GM10847 (cell line): ENCODE results near the gene RBM19.

ENCODE experiments used
- POLR2A ChIP-seq: IDR thresholded peaks from 2 replicates; pipeline ENCODE4 v1.6.1; 2011; ENCODE audit not compliant: insufficient read length; ENCODE audit errors: extremely low read depth

The RBM19 gene

DNA sequence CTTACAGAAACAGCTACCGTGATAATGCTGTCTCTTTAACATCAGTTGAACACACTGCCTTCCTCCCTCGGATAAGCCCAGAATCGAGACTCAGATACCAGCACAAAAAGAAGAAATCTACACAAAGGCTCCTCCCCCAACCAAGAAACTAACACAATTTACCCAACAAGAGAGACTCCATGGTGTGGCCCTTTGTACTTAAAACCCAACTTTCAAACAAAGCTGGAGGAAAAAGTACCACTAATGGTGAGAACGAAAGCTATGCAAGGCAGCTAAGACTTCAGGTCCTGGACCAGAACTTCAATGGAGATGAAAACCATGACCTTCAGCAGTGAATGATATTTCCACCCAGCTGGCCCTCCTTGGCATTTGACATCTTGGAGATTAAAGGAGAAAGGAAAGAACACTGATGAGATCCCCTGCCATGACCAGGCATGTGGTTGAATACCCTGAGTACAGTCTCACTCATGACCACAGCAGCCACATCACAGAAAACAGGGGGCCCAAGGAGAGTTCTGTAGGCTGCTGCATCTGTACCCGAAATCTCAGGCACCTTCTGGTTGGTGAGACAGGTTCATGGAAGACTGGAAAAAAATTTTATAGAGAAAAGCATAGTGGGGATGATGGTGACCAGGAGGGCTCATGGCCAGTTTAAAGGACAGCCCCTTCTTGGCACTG lies 36.7 kb downstream of the RBM19 start:
- no peak for TF ChIP-seq POLR2A

DNA sequence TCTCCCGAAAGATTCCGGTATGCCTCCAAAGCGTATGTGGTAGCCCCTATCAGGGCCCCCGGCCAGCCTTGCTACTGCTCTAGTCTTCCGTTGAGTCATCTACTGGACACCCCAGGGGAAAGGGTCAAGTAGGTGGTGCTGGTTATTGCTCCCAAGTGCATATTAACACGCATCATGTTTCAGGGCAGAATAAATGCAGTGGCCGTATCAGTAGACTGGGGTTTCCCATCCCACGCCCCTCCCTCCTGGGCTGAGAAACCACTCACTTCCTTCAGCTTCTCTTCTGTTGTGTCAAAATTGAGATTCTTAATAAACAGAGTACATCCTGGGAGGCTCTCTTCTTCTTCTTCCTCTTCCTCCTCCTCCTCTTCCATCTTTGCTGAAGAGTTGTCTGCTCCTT lies 39.3 kb downstream of the RBM19 start:
- no peak for TF ChIP-seq POLR2A

DNA sequence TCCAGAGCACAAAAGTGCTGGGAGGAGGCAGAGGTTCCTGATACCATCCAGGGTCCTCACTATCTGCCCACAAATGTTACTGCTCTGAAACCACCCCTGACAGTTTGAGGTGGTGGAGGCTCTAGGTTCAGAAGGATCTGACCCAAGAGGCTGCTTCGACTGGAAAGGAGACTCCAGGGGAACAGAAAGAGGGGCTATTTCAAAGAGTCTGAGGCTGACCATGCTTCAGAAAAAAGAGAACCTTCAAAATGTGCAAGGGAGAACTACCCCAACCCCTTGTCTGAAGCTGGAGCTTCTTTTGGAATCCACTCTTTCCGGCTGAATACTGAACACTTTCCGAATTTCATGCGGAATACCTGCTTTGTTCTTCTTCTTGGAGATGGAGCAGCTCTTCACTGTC lies 41.8 kb downstream of the RBM19 start:
- no peak for TF ChIP-seq POLR2A

DNA sequence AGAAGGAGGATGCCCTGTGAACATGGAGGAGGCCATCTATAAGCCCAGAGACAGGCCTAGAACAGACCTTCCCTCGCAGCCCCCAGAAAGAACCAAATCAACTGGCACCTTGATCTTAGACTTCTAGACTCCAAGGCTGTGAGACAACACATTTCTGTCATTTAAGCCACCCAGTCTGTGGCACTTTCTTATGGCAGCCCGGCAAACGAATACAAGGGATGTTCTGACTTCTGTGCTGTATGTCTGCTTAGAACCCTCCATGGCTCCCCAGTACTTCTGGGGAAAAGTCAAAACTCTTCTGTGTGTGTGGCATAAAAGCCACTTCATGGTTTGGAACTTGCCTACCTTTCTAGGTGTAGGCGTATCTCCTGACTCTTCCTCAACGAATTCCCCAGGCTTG lies 42.9 kb downstream of the RBM19 start:
- TF ChIP-seq POLR2A: no peak

DNA sequence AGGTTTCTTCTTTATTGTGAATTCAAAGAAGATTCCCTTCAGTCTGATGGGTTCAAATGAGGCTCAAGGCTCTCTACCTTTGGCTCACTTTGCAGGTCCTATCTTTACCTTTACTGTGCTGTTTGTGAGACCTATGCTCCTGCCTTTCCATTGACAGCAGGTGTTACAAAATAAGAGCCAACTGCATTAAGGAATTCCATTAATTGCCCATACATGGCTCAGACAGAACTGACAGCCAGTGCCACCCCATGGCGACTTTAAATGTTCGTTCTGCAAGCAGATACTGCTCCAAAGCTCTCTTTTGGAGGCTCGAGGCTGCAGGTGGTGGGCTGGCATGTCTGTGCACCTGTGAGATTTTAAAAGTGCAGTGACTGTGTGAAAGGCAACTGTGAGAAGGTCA lies 44.7 kb downstream of the RBM19 start:
- no peak for TF ChIP-seq POLR2A

DNA sequence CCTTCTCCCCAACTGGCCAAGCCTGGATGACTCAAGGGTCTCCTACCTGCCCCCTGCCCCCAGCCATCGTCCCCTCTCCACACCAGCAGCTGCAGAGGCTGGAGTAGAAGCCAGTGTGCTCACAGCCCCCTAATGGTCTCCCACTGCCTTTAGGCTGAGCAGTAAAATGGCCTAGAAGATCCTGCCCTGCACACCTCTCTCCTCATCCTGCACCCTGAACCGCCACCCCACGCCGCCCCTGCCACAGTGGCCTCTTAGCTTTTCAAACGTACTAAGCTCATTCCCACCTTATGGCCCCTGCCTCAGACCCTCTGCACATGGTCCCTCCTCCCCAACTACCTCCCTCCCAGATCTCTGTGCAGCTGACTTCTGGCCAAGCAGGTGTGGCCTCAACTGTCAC lies 46.3 kb downstream of the RBM19 start:
- no peak for TF ChIP-seq POLR2A

DNA sequence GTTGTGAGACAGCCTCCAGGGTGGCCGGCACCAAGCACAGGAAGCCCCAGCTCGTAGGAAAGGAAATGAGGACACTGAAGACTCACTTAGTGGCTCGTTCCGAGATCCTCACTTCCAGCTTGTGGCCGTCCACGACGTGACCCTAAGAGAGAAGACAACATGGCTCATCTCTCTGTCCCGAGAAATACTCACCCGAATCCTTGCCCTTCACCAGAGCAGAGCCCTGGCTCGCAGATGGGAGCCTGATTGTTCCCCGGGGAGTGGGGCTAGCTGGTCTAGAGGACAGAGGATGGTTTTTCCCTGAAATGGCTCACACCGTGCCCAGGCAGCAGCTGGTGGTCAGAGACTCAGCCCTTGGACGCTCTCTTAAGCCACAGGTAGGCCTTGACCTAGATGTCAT lies 47.8 kb downstream of the RBM19 start:
- TF ChIP-seq POLR2A: no peak

DNA sequence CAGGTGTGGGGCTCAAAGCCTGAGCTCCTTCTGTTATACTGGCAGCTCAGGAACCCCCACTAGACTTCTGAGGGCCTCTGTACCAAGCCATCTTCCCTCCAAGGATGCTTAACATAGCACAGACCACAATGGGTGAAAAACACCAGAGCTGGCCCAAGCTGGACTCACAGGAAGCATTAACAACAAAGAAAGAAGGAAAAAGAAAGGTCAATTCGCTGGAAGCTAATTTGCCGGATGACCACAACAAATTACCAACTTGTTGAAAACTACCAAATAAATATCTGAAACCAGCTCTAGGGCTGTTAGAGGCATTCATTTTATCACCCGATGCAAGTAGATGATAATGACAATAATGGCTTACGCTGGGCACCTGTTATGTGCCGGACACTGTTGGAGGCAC lies 48.7 kb downstream of the RBM19 start:
- no peak for TF ChIP-seq POLR2A

DNA sequence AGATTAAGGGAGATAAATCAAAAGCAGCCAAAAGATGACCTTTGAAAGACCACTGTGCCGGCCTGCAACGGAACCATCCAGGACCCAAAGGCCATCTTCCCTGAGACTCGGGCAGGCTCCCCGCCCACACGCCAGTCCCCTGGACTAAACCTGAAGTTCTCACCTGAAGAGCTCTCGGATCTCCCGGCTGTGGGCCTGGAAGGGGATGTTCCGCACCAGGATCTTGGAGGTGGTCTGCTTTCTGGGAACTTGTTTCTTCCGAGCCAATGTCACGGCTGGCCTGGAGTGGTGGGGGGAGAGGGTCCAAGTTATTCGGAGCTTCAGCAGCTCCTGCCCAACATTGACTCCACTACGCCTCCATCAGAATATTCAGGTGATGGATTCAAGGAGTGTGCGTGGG lies 51.3 kb downstream of the RBM19 start:
- no peak for TF ChIP-seq POLR2A

DNA sequence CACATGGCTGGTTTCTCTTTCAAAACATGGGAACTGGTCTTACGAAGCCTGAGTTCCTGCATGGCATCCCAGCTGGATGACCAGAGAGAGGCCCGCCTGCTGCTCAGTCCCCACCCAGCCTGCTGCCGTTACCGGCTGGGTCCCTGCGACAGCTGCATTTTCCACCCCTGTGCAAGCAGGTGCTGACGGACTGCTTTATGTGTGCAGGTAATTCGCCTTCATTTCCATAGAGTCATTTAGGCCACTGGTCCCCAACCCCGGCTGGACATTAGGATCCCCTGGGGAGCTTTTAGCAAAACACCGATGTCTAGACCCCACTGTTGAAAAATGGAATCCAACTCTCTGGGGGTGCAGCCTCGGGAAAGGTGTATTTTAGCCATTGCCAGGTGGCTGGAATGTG lies 51.9 kb downstream of the RBM19 start:
- no peak for TF ChIP-seq POLR2A

DNA sequence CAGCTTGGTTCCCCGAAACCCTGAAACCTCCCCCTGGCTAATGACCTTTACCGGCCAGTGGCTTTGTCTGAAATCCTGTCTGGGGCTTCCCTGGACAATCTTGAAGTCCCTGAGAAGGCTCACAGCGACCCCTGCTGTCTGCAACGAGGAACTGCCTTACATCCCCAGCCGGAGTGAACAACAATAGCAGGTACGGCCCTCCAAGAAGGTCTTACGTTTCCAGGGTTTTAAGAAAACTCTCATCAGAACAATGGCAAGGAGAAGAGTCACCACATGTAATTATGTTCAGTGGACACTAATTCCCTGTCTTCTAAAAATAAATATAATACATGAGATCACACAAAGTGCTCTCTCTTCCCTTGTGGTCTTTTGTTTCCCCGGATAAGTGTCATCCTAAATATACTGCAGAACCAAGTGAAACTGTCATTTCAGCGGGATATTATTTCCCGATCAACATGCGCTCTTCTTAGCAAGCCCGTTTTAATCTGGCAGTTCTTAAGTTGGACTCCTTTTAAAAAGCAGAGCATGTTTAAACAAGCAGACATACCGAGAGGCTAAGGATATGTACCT lies 53.3 kb downstream of the RBM19 start:
- no peak for TF ChIP-seq POLR2A

DNA sequence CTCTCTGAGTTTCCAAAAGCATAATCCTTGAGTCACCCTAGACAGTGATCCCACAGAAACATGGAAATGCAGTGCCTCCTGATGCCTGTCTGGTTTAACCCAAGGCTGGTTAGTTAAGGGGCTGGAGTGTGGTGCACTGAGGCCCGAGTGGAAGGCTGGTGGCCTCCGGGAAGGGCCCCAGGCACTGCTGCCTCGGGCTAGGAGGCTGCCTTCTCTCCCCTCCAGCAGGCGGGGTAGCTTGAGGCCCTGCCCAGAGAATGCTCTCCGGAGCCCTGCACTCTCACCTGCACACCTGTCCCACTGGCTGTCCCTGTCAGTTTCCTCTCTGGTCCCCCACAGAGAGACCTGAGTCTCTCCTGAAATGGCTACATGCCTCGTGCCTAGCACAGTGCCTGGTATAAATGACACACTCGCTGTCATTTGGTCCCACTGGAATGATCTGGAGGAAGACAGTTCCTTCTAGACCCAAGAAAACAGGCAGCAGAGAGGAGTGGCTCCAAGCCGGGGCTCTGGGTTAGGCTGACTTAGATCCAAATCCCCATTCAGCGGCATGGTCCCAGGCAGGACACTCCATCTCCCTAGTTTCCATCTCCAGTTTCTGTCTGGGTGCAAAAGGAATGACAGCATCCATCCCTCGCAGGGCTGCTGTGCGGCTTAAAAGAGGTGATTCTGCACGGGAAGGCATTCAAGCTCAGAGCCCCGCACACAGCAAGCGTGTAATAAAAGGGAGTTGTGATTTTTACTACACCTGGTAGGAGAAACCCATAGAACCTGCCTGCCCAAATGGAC lies 54.0 kb downstream of the RBM19 start:
- TF ChIP-seq POLR2A: no peak

DNA sequence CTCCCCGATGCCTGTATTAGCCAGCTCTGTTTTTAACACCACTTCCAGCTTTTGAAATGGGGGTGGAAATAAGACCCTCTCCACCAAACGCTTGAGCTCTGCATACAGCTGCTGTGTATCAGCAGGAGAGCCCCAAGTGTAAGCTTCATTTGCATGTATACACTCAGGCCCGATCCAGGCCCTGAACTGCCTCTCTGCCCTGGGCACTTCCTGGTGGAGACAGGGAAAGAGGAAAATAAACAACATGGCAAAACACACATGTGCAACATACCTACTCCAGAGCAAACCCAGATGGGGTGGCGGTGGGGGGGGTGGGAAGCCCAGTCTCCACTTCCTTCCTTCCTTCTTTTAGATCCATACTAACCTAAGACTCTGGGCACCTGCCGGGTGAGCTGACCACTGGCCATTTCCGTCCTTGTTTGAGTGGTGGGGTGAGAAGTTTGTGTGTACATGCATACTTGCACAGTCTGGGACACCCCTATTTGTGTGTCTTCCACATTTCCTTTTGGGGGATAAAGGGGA lies 55.3 kb downstream of the RBM19 start:
- TF ChIP-seq POLR2A: no peak

DNA sequence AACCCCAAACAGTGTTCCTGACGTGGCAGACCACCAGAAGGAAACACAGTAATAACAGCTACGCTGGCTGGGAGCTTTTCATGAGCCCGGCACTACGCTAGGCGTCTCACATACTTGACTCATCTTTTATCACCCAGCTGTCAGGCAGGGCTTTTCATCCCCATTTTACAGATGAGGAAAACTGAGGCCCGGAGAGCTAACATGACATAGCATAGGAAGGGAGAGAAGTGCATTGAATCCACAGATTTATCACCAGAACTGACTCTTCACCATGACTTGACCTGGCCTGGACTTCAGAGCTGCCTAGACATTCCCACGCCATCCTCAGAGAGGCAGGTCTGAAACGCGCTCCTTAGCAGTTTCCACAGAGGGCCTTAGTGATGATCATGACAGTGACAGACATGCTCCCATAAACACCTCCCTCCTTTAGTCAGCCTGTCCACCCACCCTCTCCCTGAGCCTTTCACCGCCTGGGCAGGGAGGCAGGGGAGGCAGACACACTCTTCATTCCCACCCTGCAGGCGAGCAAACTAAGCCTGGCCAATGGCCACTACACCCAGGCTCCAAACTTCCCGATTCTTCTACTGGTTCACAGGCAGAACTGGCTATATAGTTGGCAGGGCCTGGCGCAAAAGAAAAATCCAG lies 56.2 kb downstream of the RBM19 start:
- no peak for TF ChIP-seq POLR2A

DNA sequence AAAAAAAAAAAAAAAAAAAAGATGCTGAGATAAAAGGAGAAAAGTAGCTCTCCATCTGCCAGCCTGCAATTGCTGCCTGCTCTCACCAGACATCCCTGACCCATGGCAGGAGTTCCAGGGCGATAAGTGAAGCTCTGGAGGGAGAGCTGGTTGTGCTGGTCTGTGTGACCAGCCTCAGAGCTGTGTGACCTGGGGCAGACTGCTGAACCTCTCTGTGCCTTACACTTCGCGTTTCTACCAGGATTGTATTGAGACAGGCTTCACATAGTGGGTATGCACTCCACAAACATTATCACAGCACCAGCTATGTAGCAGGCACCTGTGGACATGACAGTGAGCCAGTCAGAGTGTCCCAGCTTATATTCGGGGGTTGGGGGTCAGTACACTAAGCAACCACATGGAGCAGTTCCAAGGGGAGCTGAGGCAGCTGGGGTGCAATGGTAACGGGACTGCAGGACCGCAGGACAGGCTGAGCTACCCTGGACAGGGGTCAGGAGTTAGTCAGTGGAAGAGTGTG lies 57.5 kb downstream of the RBM19 start:
- TF ChIP-seq POLR2A: no peak
